Neural cell (in vitro differentiated cells): Measurements from ENCODE around the gene STK10. TPM values are rescaled to one million over a fixed set of nuclear protein-coding genes. Genes with fewer than 3 reads are reported as not detected.
A peak's percentile ranks its signal among the peaks of the same experiment; 100 is the strongest.

ENCODE experiments used
- H2AFZ ChIP-seq: fragments of 200-600, 300-800 bp; sonication (generic), shearing (Covaris generic); 2 replicates; pipeline ENCODE4 v1.6.0; 2014; ENCODE audit warnings: low read depth, mild to moderate bottlenecking, antibody characterized with exemption, low read length, moderate library complexity
- H3F3A ChIP-seq: fragments of 200-600 bp; shearing (Covaris generic); 2 replicates; pipeline ENCODE4 v1.6.1; 2016; ENCODE audit warnings: mild to moderate bottlenecking, moderate library complexity, mixed read lengths, antibody characterized with exemption, low read length; ENCODE audit not compliant: insufficient read depth, poor library complexity, severe bottlenecking
- H3K27ac ChIP-seq: fragments of 200-600, 300-800 bp; sonication (generic), shearing (Covaris generic); 2 replicates; pipeline ENCODE4 v1.5.1; 2014; ENCODE audit warnings: mild to moderate bottlenecking, low read length, moderate library complexity
- H3K27me3 ChIP-seq: fragments of 300-800, 200-600 bp; sonication (generic), shearing (Covaris generic); 2 replicates; pipeline ENCODE4 v1.6.0; 2014; ENCODE audit warnings: mild to moderate bottlenecking, low read depth, low read length, moderate library complexity; ENCODE audit not compliant: insufficient read depth
- H3K36me3 ChIP-seq: fragments of 300-800, 200-600 bp; sonication (generic), shearing (Covaris generic); 2 replicates; pipeline ENCODE4 v1.5.1; 2014; ENCODE audit warnings: mild to moderate bottlenecking, antibody characterized with exemption, low read length, moderate library complexity; ENCODE audit not compliant: insufficient read depth
- H3K4me2 ChIP-seq: fragments of 300-800, 200-600 bp; sonication (generic), shearing (Covaris generic); 2 replicates; pipeline ENCODE4 v1.6.0; 2014; ENCODE audit warnings: mild to moderate bottlenecking, low read length
- H3K4me3 ChIP-seq: fragments of 300-800, 200-600 bp; sonication (generic), shearing (Covaris generic); 2 replicates; pipeline ENCODE4 v1.5.1; 2014; ENCODE audit warnings: mild to moderate bottlenecking, low read length, moderate library complexity
- H3K79me2 ChIP-seq: fragments of 200-600 bp; shearing (Covaris generic); replicated peaks from 2 replicates; pipeline ENCODE4 v1.6.0; 2014; ENCODE audit warnings: mild to moderate bottlenecking, low read length, moderate library complexity; ENCODE audit not compliant: insufficient read depth
- H3K9ac ChIP-seq: fragments of 300-800, 200-600 bp; sonication (generic), shearing (Covaris generic); 2 replicates; pipeline ENCODE4 v1.6.1; 2016; ENCODE audit warnings: mild to moderate bottlenecking, low read length, mixed read lengths
- H3K9me2 ChIP-seq: fragments of 200-600 bp; shearing (Covaris generic); 2 replicates; pipeline ENCODE4 v1.6.1; 2016; ENCODE audit warnings: mild to moderate bottlenecking, low read length, mixed read lengths; ENCODE audit not compliant: insufficient read depth
- H3K9me3 ChIP-seq: fragments of 200-600, 300-800 bp; sonication (generic), shearing (Covaris generic); 2 replicates; pipeline ENCODE4 v1.6.1; 2016; ENCODE audit warnings: mild to moderate bottlenecking, mixed run types, low read length, moderate library complexity, mixed read lengths
- H4K20me1 ChIP-seq: fragments of 200-600 bp; shearing (Covaris generic); 2 replicates; pipeline ENCODE4 v1.6.1; 2016; ENCODE audit warnings: mild to moderate bottlenecking, mixed run types; ENCODE audit not compliant: insufficient read depth
- EP300 ChIP-seq: fragments of 450-650 bp; conservative IDR thresholded peaks from 2 replicates; pipeline ENCODE4 v1.6.1; 2014; ENCODE audit warnings: antibody characterized with exemption, mild to moderate bottlenecking, moderate library complexity; ENCODE audit not compliant: poor library complexity, severe bottlenecking
- EZH2 ChIP-seq: fragments of 200-600, 300-800 bp; shearing (Covaris generic), sonication (generic); IDR thresholded peaks from 2 replicates; pipeline ENCODE4 v1.6.1; 2014; ENCODE audit warnings: antibody characterized with exemption, low read length, borderline replicate concordance, mild to moderate bottlenecking; ENCODE audit not compliant: insufficient read depth, poor library complexity, severe bottlenecking
- MXI1 ChIP-seq: fragments of 450-650 bp; conservative IDR thresholded peaks from 2 replicates; pipeline ENCODE4 v1.6.1; 2014; ENCODE audit warnings: antibody characterized with exemption, mild to moderate bottlenecking; ENCODE audit not compliant: poor library complexity, severe bottlenecking
- POLR2AphosphoS5 ChIP-seq: IDR thresholded peaks from 2 replicates; pipeline ENCODE4 v1.6.1; 2012
- RAD21 ChIP-seq: fragments of 450-650 bp; conservative IDR thresholded peaks from 2 replicates; pipeline ENCODE4 v1.6.1; 2014; ENCODE audit warnings: antibody characterized with exemption, mild to moderate bottlenecking, moderate library complexity
- SMC3 ChIP-seq: fragments of 450-650 bp; conservative IDR thresholded peaks from 2 replicates; pipeline ENCODE4 v1.6.1; 2014; ENCODE audit warnings: antibody characterized with exemption, mild to moderate bottlenecking, moderate library complexity; ENCODE audit not compliant: poor library complexity
- TAF1 ChIP-seq: IDR thresholded peaks from 2 replicates; pipeline ENCODE4 v1.6.1; 2012; ENCODE audit warnings: low read depth
- polyA plus RNA-seq: library from polyadenylated mRNA; depleted of rRNA; stranded (reverse); fragments of >200 nt; gene quantifications from 2 replicates; pipeline ENCODE4 v1.2.3, GENCODE V29; 2014
- TF ChIP-seq, protein P1 (sequence below): fragments of 450-650 bp; IDR thresholded peaks from 2 replicates; pipeline ENCODE4 v1.5.1; 2014; ENCODE audit warnings: antibody characterized with exemption, mild to moderate bottlenecking, moderate library complexity; ENCODE audit not compliant: poor library complexity, severe bottlenecking
- TF ChIP-seq, protein P2 (sequence below): IDR thresholded peaks from 2 replicates; pipeline ENCODE4 v1.6.1; 2012; ENCODE audit warnings: borderline replicate concordance

The STK10 gene
- polyA plus RNA-seq, 1 donor from 2014 or later = 8.2 TPM

GRCh38 chr5:172189693-172190296, 1.8 kb upstream of the STK10 start:
- Histone ChIP-seq H3K27ac (no peak overlapping the region), H3K4me3 (no peak overlapping the region)

GRCh38 chr5:172188893-172189692, 1.1 kb upstream of the STK10 start:
- H3K27ac ChIP-seq = no peak overlapping the region

More at GRCh38 chr5:172189693-172190296, 1.8 kb upstream of the STK10 start:
- no peak overlapping the region for H2AFZ ChIP-seq
- no peaks in the 10 kb centered on the region for H3K79me2 ChIP-seq
- no peaks in the 10 kb centered on the region for H4K20me1 ChIP-seq
- H3F3A ChIP-seq = no peaks in the 10 kb centered on the region
- TF ChIP-seq RAD21 (no peak), EP300 (no peak), SMC3 (no peak), MXI1 (no peak), EZH2 (no peak), POLR2AphosphoS5 (no peak), TAF1 (no peak)
- TF ChIP-seq, protein P1, sequence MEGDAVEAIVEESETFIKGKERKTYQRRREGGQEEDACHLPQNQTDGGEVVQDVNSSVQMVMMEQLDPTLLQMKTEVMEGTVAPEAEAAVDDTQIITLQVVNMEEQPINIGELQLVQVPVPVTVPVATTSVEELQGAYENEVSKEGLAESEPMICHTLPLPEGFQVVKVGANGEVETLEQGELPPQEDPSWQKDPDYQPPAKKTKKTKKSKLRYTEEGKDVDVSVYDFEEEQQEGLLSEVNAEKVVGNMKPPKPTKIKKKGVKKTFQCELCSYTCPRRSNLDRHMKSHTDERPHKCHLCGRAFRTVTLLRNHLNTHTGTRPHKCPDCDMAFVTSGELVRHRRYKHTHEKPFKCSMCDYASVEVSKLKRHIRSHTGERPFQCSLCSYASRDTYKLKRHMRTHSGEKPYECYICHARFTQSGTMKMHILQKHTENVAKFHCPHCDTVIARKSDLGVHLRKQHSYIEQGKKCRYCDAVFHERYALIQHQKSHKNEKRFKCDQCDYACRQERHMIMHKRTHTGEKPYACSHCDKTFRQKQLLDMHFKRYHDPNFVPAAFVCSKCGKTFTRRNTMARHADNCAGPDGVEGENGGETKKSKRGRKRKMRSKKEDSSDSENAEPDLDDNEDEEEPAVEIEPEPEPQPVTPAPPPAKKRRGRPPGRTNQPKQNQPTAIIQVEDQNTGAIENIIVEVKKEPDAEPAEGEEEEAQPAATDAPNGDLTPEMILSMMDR = no peak
- TF ChIP-seq, protein P2, sequence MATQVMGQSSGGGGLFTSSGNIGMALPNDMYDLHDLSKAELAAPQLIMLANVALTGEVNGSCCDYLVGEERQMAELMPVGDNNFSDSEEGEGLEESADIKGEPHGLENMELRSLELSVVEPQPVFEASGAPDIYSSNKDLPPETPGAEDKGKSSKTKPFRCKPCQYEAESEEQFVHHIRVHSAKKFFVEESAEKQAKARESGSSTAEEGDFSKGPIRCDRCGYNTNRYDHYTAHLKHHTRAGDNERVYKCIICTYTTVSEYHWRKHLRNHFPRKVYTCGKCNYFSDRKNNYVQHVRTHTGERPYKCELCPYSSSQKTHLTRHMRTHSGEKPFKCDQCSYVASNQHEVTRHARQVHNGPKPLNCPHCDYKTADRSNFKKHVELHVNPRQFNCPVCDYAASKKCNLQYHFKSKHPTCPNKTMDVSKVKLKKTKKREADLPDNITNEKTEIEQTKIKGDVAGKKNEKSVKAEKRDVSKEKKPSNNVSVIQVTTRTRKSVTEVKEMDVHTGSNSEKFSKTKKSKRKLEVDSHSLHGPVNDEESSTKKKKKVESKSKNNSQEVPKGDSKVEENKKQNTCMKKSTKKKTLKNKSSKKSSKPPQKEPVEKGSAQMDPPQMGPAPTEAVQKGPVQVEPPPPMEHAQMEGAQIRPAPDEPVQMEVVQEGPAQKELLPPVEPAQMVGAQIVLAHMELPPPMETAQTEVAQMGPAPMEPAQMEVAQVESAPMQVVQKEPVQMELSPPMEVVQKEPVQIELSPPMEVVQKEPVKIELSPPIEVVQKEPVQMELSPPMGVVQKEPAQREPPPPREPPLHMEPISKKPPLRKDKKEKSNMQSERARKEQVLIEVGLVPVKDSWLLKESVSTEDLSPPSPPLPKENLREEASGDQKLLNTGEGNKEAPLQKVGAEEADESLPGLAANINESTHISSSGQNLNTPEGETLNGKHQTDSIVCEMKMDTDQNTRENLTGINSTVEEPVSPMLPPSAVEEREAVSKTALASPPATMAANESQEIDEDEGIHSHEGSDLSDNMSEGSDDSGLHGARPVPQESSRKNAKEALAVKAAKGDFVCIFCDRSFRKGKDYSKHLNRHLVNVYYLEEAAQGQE = no peak
- no peaks in the 10 kb centered on the region for H3K9me2 ChIP-seq
- H3K9ac ChIP-seq = no peak overlapping the region
- H3K36me3 ChIP-seq = no peaks in the 10 kb centered on the region
- peaks cover 13% of the 10 kb centered on the region for H3K27me3 ChIP-seq
- H3K4me2 ChIP-seq = no peak overlapping the region
- no peaks in the 10 kb centered on the region for H3K9me3 ChIP-seq

More at GRCh38 chr5:172188893-172189692, 1.1 kb upstream of the STK10 start:
- Histone ChIP-seq H3K9me2 (no peaks in the 10 kb centered on the region), H3K9ac (peak overlapping the region; percentile 66), H3K4me3 (peak overlapping the region; percentile 97), H3K9me3 (no peaks in the 10 kb centered on the region), H3K27me3 (peaks cover 13% of the 10 kb centered on the region), H3F3A (no peaks in the 10 kb centered on the region), H3K79me2 (no peaks in the 10 kb centered on the region), H3K36me3 (no peaks in the 10 kb centered on the region), H3K4me2 (peak overlapping the region; percentile 59), H2AFZ (peak overlapping the region; percentile 45), H4K20me1 (no peaks in the 10 kb centered on the region)
- no peak for TF ChIP-seq TAF1
- TF ChIP-seq MXI1 = no peak
- TF ChIP-seq, protein P1 = peak; percentile 9
